Limb (tissue), 2 donors: ENCODE data around the gene DYNC1I1.

Experiments used
- DNase-seq, 2 donors: peaks; one replicate each; pipeline ENCODE4 v3.0.0-alpha.2; 2016; ENCODE audit errors: extremely low spot score in 2 of 2

Gene DYNC1I1

DNA sequence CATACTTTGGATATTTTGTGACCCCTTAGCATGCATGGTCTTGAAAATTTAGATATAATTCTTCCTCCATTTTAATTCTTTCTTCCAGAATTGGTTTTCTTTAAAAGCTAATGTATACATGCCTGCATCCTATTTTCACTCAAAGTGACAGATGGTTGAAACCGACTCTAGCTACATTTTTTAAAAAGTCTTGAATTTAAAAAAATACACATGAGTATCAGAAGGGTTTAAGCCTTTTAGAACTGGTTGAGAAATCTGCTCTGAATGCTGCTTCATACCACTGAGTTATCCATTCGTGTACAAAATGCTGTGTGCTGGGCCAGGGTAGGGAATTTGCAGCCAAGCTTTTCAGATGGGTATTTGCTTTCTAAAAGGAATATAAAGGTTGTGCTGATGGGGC, 16.5 kb downstream of the DYNC1I1 start:
- no peak for DNase-seq

DNA sequence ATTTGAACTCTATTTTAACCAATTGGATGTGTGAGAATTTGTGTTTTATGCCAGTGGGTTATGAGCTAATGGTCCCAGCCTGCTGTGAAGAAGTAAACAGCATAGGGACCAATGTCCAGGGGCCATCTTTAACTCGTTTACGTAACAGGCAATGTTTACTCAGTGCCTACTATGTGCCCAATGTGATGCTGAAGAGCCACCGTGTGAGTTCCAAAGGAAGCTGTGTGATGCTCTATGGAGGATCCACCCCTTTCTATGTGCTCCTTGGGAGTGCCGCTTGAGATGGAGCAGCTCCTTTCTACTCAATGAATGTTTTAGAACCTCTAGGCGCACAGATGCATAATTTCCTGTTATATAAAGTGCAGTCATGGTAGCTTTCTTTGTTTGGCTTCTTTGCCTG, 21.3 kb downstream of the DYNC1I1 start:
- no peak for DNase-seq

DNA sequence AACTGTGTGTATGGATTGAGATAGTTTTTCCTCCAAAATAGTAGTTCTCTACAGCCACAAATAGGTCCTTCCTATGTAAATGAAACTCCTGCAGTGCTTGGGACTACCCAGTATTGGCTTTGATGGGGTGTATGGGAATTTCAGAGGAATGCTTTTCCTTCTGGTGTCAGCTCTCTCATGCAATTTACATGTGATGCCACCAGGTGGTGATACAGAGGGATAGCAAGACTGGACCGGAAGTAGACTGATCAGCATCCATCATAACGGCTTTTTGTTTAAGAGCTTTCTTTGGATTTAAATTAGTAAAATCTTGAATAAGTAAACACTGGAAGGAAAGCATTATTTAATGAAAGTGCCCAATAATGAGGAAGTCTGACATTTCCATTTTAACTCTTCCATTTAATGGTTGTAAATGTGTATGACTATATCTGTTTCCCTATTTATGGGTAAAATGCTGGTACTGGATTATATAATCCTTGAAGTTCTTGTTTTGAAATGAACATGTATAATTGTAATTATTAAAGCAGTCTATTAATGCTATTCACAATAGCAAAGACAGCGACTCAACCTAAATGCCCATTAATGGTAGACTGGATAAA, 22.7 kb downstream of the DYNC1I1 start:
- DNase-seq: no peak

DNA sequence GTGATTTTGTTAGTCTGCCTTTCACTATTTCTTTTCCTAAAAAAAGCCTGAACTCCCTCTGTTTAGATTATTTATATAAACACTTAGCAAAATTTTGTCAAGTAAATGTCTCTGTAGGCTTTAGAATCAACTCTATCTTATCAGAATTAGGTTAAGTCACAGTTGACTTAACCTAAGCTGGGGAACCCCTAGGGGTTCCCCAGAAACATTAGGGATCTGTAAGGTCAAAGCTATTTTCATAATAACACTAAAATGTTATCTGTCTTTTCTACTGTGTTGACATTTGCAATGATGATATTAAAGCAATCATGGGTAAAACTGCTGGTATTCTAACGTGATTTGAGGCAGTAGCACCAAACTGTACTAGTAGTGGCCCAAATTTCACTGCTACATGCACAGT, 24.3 kb downstream of the DYNC1I1 start:
- DNase-seq: no peak

DNA sequence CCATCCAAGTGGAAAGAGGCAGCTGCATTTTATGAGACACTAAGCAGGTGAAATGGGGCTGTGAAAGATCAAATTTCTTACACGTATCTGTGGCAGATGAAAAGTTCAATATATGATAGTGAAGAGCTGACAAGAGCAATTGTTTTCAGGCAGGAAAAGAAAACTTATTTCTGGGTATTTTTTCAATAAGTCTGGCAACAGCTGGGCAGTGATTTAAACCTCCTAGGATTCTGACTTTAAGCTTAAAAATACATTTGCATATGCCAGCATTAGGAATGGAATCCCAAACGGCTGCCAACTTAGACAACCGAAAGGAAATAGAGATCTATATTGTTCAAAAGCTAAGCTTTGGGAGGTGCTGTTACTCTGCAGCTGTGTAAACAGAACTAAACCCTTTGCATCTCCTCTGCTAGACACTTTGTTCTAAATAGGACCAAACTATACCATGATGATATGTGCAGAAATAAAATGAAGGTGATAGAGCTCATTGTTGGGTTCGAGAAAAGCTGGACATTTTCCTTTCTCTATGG, 26.1 kb downstream of the DYNC1I1 start:
- peak in 1 of 2 donors; percentile 57 for DNase-seq

DNA sequence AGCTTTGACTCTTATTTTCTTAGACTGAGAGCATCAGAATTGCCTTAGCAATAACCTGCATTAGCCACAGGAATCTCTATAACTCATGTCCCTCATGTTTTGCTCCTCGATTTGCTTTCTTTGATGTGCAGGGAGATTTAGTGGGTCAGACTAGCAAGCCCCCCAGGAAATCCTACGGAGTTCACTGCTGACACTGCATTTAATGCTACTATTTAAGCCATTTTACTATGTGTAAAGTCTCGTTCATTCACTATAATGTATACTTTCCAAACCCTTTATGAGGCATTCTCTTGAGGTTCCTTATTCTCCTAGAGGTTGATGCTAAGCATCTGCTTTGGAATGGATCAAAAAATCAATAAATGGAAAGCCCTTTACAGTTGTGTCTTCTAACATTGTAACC, 28.4 kb downstream of the DYNC1I1 start:
- no peak for DNase-seq

DNA sequence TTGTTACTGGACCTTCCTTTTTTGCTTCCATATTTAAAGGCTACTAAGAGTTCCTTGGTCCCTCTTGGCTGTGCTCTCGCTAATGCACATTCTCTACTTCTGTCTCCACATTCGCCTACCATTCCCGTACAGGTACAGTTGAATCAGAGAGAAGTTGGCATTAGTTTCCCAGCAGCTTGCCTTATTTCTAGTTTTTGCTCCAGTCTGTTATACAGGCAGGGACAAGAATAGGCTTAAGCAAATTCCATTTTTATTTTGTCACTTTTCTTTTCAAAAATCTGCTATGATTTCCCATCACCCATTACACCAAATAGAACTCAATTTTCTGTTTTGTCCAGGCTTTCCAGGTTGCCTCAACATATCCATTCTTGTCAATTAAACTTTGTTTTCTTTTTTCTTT, 29.9 kb downstream of the DYNC1I1 start:
- no peak for DNase-seq

DNA sequence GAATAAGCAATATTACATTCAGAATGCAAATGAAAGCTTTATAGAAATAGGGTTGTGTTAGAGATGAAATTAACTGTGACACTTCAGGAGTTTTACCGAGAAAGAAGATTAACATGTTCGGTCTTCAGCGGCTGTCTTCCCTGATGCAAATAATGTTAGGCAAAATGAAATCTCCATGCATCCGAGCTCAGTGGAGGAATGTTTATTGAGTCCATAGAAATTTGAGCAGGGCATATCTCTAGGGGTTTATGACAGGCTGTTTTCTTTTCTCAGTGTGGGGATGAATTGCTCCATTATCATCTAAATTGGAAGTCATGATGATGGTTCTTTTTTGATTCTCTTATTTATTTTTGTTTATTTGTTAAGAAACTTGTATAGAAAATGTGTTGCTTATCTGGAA, 31.7 kb downstream of the DYNC1I1 start:
- no peak for DNase-seq

DNA sequence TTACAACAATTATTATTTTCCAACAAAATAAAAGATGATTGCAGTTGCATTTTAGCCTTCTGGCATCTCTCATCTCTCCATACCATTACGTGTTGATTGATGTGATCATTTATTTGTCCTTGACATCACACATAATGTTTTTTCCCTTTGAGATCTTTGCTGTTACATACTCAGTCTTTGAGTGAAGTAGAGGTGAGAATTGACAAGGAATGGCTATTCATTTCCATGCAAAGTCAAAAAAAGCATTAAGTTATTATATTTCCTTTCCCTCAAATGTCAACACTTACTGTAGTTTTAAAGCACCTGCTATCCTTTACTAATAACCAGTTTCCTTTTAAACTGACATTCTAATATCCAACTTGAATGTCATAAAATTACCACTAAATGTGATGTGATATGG, 33.6 kb downstream of the DYNC1I1 start:
- no peak for DNase-seq

DNA sequence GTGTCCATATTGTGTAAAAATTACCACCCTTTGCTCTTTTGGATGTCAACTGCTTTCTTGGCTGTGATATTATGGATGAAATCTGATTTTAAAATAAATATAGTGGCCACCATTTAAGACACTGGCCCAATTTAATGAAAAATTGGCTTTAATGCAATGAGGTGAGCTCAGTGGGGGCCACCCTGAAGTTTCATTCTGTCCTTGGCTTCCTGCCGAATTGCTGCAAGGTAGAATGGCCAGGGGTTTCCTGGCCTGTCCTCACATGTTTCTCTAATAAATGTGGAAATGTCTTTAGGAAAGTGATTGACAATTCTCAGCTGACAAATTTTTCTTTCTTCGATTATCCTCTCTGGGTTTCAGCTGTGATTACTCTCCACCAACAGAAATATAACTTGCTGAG, 36.0 kb downstream of the DYNC1I1 start:
- no peak for DNase-seq

DNA sequence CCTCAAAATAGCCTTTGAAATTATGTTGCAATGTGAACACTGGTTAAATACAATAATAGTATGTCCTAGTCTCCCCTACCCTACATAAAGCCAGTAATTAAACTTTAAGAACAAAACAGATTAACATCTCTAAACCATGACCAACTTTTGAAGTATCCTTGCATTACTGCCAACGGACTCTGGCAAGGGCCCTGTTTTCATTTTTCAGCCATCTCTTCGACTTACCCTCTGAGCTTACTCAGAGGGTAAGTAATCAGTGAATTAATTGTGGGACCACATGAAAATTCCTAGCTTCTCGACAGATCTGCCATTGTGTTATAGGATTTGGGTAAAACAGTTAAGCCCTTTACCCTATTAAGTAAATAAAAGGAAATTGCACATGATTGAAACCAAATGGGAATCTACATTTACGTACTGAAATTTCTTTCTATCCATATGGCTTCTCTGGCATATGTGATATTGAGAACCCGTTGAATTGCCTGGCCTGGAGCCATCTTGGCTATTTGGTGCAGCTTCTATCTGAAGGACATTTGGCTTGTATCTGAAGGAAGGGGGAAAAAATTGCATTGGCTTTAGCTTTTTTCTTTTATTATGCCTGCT, 39.6 kb downstream of the DYNC1I1 start:
- peak; percentile 34 to 61 for DNase-seq

DNA sequence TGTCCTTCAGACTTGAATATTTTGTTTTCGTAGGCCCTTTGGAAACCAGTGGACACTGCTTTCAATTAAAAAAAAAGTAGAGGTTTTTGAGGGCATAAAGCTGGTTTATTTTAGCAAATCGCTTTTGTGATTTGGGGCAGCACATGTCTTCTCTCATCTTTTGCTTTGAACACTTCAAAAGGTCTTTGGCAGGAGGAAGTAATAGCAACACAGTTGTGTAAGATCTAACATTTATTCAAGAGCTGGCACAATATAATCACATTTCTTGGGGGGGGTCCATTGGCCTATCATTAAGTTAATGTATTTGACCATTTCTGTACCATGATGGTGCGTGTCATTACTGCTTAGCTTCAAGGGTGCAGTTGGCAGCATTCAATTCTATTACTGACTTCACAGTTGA, 42.4 kb downstream of the DYNC1I1 start:
- no peak for DNase-seq

DNA sequence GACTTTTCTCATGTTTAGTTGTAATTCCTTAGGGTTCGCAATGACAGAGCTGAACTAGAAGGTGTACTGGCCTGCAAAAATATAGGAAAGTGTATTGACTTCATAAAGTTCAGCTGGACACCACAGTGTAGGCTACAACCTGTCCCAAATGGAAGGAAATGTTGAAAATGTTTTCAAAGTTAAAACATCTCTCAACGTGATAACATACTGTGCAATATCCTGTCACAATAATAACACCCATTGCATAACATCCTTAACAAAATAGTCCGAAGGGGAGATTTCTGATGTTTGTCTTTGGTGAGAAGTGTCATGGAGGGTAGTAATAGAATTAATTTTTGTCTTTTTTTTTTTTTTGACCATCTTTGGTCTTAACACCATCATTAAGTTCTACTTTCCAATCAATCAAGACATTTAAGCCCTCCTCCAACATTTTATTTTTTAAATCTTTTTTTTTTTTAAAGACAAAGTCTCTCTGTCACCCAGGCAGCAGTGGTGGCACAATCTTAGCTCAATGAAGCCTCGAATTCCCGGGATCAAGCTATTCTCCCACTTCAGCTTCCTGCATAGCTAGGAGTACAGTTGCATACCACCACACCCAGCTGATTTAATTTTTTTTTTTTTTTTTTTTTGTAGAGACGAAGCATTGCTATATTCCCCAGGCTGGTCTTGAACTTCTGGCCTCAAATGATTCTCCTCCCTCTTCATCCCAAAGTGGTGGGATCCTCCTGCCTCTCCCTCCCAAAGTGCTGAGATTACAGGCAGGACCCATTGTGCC, 45.7 kb downstream of the DYNC1I1 start:
- no peak for DNase-seq

DNA sequence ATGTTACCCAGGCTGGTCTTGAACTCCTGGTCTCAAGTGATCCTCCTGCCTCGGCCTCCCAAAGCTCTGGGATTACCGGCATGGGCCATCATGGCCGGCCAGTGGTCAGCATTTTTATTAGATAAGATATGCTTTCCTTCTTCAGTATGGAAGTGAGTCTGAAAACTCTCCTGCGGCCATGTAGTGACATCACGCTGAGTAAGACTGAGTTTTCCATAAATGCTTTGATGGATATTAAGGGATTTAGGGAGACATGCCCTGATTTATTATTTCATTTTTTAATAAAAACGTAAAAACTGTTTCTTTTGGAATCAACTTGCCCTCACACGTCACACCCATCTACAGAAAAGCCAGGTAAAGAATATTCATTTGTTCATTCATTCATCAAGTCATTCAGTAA, 48.4 kb downstream of the DYNC1I1 start:
- DNase-seq: no peak

DNA sequence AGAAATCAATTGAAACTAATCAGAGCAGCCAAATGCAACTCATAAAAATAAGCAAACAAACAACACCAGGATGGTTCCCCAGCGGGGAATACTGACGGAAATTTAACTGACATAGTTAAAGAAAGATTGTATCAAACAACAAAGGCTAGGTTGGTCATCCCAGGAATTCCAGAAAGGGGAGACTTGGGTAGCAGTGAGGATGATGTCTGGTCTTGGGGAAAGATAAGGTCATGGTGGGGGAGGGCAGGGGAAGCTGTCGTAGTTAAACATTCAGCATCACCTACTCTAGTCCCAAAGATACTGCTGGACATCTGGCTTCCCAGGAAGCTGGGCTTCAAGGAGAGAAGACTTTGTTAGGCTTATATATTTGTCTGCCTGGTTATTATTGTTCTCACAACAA, 50.4 kb downstream of the DYNC1I1 start:
- DNase-seq: no peak

DNA sequence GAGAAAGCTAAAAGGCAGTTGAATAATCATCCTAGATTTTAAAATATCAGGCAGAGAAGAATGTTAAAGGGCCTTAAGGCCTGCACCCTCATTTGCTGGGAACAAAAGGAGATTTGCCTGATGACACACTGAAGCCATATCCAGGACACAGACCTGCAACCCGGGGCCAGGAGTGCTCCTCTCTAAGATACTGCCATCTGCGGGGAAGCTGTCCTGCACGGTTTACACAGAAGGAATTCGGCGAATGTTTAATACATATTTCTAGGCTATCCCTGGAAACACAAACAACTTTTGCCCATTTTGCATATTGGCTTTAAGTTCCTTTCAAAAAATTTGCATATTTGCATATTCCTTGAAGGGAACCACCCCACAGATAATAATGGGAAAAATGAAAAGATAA, 52.3 kb downstream of the DYNC1I1 start:
- DNase-seq: no peak

DNA sequence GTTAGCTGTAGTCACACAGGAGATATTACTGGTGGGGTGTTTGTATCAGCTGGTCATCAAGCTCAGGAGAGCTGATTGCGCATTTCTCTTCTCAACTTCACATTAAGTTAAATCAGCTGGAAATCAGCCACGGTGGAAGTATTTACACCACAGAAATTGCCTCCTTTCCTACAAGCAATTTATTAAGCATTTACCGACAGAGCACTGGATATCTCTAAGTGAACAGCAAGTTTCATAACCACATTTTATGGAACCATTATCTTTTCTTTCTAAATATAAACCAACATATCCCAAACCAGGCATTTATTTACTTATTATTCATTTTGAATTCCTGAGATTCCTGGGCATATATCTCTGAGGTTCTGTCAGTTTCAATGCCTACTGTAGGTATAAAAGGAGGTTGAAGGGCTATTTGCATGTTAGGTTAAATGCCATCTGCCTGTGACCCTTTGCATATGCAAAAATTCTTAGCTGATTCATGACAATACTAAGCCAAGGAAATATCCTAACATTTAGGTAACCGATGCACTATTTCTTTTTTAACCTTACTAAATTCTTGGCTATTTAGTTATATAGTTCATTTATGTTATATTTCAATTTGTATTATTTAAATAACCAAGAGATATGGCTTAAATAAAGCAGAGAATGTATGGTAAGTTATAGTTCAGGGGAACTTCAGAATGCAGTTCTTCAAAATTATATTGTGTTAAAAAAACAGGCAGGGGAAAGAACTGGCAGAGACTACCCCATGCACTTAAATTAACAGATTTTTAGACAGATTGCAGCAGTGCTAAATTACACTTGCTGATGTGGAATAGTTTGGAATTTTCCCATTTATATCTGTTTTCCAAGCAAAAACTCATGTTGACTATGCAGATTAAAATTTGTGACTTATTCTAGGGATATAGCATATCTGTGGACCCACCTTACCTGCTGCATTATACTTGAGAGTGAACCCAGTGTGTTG, 56.8 kb downstream of the DYNC1I1 start:
- DNase-seq: no peak

DNA sequence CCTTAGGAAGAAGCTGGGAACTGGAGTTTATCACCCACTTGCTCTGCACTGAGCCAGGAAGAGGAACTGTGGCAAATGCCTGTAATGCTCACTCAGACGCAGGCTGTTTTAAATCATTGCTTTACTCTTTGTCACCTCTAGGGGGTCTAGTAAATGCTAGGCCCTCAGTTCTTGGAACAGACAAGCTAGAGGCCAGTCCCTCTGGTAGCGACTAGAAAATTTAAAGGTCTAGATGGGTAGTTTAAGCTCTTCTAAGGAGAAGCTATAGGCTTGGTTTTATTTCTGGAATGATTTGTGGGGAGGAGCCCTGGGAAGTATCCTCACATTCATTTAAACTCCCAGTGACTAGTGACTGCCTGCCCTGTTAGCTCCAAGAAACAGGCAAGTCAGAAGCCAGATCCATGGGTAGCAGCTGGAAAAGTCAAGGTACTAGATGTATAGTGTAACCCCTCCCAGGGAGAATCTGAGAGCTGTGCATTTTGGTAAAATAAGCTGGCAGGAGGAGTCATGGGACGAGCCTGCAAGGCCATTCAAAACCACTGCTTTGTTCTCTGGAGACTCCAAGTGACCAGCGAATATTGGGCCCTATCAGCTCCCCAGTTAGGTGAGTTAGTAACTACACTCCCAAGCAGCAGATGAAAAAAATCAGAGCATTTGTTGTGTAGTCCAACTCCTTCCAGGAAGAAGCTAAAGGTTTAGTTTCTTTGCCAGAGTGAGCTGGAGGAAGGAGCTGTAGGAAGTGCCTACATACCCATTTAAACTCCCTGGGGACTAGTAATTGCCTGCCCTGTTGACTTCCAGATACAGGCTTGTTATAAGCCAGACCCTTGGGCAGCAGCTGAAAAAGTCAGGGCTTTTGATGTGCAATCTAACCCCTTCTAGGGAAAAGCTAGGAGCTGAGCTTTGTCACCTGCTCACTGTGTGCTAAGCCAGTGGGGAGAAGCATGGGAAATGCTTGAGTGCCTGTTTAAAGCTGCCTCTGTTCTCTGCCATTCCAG, 68.9 kb downstream of the DYNC1I1 start:
- DNase-seq: no peak

DNA sequence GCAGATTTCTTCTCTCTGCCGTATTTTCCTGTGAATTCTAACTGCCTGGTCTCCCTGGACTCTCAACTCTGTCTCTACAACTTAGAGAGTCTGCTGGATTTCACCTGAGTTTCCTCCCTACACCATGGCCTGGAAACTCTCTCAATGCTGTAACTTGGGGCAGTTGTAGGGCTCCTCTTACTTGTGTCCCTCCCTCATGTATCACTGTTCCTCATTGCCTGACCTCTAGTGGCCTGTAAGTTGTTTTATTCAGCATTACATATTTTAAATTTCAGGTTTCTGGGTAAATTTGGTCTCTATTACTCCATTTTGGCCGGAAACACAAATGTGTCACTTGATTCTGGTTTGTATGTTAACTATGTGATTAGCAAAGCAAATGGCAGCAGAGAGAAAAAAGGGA, 70.9 kb downstream of the DYNC1I1 start:
- DNase-seq: no peak

DNA sequence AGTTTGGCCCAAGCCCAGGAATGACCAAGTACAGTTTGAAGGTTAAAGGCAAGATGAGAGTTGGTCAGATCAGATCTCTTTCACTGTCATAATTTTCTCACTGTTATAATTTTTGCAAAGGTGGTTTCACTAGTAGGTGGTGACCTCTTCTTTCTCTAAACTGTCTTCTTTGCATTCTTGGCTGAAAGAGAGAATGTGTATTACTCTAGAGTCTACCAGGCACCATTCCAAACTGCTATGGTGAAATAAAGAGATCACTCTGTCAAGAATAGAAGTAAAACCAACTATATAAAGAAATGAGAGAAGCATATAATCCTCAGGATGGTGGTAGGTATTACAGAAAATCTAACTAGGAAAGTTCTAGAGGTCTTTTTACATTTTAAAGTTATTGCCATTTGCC, 72.7 kb downstream of the DYNC1I1 start:
- no peak for DNase-seq
